ENCODE results near the gene FANCD2.

GRCh38 chr3:10140996-10141546 lies 114.8 kb downstream of the FANCD2 start:
- TF ChIP-seq EZH2phosphoT487 (IDR thresholded peaks at IDR 0.05; ENCODE audit: insufficient read depth, low read depth), result no peak
- no peak for TF ChIP-seq EZH2 (IDR thresholded peaks at IDR 0.05; ENCODE audit: insufficient read depth, poor library complexity, severe bottlenecking)

Measured in GM23248 (cell line).